Glomerular visceral epithelial cell (primary cell): ENCODE results near the gene TUB.

Source experiments
- DNase-seq: peaks from one replicate; pipeline ENCODE4 v3.0.0-alpha.2; 2016; ENCODE audit errors: extremely low spot score

TUB gene, protein sequence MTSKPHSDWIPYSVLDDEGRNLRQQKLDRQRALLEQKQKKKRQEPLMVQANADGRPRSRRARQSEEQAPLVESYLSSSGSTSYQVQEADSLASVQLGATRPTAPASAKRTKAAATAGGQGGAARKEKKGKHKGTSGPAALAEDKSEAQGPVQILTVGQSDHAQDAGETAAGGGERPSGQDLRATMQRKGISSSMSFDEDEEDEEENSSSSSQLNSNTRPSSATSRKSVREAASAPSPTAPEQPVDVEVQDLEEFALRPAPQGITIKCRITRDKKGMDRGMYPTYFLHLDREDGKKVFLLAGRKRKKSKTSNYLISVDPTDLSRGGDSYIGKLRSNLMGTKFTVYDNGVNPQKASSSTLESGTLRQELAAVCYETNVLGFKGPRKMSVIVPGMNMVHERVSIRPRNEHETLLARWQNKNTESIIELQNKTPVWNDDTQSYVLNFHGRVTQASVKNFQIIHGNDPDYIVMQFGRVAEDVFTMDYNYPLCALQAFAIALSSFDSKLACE

DNA sequence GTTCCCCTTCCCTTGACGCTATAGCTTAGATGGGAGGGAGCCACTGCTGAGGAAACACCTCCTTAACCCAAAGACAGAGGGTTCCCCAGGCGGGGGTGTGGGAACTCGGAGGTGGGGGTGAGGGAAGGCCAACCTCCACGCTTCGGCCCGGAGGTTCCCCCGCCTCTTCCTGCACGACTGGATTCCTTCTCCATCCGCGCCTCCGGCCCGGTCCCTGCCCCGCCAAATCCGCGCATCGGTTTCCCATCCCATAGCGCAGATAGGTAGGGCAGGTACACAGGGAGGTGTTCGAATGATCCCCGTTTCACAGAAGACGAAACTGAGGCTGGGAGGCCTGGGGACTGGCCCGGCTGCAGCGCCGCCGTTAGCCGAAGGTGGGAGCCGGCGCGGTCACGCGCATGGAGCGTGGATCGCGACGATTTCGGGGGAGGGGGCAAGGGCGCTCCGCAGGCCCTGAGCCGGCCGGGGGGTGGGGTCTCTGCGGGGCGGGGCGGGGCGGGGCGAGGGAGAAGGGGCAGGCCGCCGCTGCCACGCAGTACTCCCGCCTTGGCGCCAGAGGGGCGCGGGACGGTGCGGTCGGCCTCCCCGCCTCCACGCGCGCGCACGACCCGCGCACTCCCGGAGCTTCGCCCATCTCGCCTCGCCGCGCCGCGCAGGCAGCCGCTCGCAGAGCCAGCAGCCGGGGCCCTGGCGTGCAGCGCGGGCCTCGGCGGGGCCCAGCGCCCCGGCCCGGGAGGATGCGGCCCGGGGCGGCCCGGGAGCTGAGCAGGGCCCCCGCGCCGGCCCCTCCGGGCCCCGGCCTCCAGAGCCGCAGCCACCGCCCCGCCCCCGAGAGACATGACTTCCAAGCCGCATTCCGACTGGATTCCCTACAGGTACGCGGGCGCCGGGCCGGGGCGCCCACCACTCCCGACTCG, at the start of gene TUB:
TSS of gene TUB (plus strand) at position 538 of the 917 bp plus-strand sequence. CDS start at position 838, 300 bp downstream.
- no peak for DNase-seq

- no peak for DNase-seq
These were observed 49.5 kb upstream of the TUB start for GRCh38 chr11:8031248-8032115.

DNA sequence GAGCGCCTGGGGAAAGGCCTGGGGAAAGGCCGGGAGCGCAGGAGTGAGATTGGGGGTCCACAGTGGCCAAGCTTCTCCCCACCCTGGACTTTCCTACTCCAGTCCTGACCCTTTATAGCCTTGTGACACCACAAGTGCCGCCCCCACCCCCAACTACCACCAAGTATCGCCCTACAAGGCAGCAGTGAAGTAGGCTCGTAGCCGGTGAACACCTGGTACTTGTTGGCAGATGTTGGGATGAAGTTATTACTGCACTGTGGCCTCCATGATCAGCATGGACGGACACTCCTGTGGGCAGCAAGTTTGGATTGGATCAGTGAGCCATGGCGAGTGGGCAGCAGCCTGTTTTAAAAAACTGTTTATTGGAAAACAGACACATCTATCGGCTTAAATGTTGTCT, 48.9 kb upstream of the TUB start:
- DNase-seq, result no peak

DNA sequence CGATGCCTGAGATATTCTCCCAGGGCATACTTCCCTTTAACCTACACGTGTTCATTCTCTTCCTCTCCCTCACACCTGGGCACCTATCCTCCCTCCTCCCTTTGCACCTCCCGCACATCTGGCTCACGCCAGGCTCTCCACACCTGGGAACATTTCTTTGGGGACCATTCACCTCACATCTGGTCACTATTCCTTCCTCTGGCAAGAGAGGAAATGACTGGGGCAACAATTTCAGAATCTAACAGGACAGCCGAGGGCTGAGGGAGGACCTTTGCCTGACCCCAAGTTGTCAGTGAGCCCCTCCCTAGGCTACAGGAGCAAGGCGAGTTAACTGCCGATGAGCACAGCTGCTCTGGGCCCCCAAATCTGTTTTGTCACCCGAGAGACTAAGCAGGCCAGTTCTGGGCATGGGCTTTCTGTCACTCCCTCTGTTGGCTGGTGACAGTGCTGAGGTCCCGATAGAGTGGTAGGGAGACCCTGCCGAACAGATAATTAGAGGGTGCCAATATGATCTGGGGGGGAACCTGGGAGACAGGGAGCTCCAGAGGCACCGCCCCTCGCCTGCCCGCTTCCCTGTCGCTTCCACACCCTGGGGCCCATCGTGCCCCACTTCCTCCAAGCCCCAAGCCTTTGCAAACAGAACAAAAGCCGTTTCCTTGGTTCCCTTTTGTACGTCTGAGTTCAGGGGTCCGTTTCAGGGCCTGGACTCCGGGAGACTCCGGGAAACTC, 48.3 kb upstream of the TUB start:
- DNase-seq, result no peak

DNA sequence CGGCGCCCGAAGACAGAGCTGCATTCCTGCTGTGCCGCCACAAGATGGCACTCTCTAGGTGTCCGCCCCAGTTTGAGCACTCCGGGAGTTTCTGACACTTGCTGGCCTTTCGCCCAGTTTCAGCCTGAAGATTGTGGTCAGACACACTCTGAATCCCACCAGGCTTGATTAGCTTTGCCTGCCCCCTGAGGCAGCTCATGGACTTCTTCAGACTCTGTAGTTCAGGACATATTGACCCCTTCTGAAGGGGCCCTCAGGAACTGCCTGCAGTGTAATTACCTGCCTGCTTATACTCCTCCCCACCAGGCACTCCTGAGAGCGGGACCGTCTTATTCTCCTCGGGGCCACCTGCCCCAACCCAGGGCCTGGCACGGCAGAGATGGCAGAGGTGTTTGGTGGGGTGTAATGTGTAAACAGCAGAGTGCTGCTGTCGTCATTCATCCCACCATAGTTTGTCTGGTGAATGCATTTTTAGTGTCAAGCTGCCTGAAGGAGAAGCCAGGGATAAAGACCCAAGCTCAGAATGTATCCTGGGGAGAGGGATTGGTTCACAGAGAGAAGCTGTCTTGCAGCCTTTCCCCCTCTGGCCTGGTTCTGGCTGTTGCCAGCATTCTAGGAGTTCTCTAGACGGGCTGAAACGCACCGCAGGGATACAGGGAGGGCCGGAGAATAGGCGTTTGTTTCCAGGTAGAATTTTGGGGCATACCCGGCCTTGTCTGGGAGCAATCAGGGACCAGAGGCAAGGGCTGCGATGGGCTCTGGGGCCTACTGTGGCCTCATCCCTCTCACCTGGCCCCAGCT, 47.5 kb upstream of the TUB start:
- peak; percentile 82 for DNase-seq

DNA sequence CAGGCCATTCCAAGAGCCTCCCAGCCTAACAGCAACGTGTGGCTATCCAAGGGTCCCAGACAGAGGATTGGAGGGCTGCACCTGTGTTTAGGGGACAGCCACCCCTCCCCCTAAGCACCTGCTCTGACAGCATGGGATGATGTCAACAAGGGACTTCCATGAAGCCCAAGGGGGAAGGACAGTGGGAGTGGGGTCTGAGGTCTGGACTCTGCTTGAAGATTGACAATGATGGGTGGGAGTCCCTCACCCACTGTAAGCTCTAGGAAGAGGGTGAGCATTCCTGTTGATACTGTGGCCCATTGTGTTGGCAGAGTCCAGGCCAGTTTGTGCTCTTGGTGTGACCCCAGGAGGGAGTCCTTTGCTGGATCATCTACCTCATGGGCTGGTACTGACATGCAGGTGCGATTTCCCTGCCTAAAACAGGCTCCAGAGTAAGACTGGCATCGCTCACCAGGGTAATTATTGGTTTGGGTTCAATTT, 46.9 kb upstream of the TUB start:
- DNase-seq, result no peak

GRCh38 chr11:8034604-8035190, 46.3 kb upstream of the TUB start:
- no peak for DNase-seq

GRCh38 chr11:8035200-8035855, 45.7 kb upstream of the TUB start:
- DNase-seq, result no peak

- no peak for DNase-seq
These were observed 44.8 kb upstream of the TUB start for GRCh38 chr11:8036002-8036802.

GRCh38 chr11:8036986-8037385, 44.0 kb upstream of the TUB start:
- no peak for DNase-seq

DNA sequence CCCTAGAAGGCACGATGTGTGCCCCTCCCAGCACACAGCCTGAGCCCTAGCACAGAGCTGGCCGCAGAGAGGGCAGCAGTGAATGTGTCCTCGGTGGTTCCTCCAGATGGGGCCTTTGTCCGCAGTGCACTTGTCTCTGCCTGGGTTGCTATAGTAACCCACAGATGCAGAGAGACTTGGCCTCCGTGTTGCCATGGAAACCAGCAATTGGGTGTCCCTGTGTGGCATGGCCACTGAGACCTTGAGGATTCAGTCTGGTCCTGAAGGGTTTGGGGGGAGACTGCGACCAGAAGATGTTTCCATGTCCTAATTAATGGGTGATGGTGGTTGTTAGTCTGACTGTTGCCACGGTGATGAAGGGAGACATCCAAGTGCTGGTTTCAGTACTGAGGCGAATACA, 42.6 kb upstream of the TUB start:
- DNase-seq, result no peak

DNA sequence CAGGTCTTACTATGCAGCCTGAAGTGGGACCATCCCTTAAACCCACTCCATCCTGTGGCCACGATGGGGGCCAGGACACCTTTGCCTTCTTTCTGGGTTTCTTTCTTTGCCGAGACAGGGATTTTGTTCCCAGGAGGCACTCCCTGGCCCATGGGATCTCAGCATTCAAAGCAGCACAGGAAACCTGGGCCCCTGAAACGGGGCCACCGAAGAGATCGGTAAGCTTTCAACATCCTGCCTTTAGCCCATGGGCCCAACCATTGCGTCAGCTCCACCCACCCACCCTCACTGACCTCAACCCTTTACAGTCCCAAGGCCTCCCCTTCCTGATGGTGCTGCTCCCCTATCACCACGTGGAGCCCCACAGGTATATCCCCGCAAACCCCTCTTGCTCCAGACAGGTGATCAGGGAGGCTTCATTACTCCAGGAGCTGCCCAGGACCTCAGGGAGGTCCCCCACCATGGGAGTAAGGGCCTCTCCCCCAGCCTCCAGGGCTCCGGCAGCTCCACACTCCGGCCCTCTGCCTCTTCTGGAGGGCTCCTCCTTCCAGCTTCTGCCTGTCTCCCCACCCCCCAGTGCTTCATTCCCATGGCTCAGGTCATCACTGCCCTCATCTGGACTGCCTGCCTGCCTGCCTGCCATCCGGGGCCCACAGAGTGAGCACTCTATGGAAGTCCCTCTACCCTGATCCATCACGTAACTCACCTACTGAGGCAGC, 42.0 kb upstream of the TUB start:
- no peak for DNase-seq

DNA sequence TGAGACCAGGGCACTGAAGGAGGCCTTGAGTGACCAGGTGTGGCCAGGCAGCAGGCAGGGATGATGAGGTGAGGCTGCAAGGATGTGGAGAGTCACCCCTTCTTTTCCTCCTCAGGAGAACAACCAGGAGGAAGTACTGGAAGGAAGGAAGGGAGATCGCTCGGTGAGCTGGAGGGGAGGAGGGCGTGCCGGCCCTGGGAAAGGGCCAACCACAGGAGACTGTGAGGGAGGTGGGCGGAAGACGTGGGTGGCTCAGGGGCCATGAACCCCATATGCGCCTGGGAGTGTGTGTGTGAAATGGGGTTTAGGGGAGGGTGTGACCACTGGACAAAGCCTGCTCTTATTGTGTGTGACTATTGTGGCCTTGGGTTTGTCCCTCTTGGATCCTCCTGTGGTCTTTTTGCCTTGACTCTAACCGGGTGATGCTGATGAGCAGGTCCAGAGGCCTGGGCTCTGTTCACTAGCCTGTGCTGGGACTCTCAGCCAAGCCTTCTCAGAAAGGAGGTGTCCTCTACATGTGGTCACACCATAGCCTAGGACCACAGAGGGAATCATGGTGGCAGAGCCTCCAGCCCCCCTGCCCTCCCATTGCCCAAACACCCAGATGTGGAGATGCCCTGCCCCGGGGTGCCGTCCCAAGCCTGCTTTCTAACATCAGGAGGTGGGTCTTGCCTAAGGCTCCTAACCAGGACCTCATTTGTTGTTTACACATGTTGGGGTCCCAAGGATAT, 41.3 kb upstream of the TUB start:
- no peak for DNase-seq

DNA sequence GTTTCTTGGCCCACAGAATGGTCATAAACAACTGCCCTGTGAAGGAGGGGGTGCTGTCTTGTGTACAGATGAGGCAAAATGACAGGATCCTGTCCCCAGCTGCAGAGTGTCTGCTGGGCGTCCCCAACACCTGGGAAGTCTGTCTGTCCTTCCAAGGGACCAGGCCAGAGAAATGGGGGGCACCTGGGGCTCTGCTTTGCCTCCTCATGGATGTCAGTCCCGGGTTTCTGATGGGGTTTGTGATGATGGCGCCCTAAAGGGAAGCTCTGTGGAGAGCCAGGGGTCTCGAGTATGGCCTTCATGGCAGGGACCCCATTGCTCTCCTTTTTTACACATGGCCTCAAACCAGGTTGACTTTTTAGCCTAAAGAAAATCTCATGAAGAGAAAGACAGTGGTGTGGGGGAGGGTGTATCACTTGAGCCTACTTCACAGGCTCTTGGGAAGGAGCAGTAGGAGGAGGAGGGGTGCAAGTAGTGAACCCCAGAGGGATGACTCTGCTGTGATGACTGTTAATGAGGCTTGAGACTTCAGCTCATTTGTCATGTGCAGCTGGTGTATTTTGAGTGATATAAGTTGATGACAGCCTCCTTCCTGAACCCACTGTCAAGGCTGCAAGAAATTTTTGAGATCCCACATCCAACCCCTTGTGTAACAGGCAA, 40.6 kb upstream of the TUB start:
- DNase-seq, result no peak

- no peak for DNase-seq
These were observed 40.1 kb upstream of the TUB start for GRCh38 chr11:8040921-8041285.

DNA sequence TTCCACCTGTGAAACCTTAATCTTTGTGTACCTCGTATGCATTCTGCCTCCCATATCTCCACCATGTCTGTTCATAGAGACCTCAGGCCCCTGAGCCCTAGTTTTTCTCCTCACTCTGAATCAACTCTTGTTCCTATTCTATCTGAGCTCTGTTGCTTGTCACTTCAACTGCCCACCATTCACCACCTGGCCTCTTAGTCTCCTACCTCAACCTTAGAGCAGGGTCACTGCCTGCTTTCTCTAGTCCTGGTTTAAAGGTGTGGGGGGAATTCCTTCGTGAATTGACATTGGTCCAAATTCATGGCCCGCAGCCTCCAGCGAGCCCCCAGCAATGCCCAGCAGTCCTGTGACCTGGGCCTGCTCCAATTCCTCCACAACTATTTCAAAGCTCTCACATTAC, 39.4 kb upstream of the TUB start:
- no peak for DNase-seq
